22Rv1 (cell line): ENCODE measurements around the gene NDUFA13.

Experiments used
- H3K27ac ChIP-seq: fragments of 450-650 bp; 2 replicates; pipeline ENCODE4 v1.5.1; 2017
- ZFX ChIP-seq: fragments of 450-650 bp; IDR thresholded peaks from 2 replicates; pipeline ENCODE4 v1.6.1; 2017; ENCODE audit warnings: antibody characterized with exemption, borderline replicate concordance
- TF ChIP-seq, protein P1 (sequence below): fragments of 450-650 bp; IDR thresholded peaks from 2 replicates; pipeline ENCODE4 v1.5.1; 2017; ENCODE audit warnings: mild to moderate bottlenecking

The NDUFA13 gene

DNA sequence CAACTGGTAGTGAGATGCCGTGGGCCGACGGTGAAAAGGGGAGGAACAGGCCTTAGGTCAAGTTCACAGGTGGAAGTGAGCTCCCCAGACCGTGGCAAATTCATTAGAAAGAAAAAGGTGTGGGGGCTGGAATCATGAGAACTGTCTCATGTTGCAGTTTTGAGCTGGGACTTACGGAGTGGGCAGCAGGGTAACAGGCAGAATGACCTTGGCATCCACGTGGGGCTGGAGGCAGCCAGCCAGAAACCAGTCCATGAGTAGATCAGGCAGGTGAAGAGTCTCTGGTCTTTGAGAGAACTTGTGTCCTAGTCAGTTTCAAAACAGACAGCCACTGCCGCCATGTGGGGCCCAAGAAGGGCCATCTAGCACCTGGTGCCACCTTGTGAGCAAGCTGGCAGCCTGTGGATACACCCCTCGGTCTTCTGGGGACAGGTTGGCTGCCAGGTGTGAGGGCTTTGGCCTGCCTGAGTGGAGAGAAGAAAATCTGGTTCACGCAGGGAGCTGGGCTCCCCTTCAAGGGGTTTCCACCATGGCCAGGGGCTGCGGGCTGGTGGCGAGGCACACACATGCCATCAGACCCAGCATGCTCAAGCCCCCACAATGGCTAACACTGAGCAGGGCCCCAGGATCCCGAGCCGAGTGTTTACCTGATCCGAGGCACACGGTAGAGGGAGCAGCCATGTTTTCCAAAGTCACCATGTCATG lies 24.6 kb upstream of the NDUFA13 start:
- TF ChIP-seq, protein P1, sequence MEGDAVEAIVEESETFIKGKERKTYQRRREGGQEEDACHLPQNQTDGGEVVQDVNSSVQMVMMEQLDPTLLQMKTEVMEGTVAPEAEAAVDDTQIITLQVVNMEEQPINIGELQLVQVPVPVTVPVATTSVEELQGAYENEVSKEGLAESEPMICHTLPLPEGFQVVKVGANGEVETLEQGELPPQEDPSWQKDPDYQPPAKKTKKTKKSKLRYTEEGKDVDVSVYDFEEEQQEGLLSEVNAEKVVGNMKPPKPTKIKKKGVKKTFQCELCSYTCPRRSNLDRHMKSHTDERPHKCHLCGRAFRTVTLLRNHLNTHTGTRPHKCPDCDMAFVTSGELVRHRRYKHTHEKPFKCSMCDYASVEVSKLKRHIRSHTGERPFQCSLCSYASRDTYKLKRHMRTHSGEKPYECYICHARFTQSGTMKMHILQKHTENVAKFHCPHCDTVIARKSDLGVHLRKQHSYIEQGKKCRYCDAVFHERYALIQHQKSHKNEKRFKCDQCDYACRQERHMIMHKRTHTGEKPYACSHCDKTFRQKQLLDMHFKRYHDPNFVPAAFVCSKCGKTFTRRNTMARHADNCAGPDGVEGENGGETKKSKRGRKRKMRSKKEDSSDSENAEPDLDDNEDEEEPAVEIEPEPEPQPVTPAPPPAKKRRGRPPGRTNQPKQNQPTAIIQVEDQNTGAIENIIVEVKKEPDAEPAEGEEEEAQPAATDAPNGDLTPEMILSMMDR = no peak
- TF ChIP-seq ZFX = no peak
- no peak overlapping the region for H3K27ac ChIP-seq

DNA sequence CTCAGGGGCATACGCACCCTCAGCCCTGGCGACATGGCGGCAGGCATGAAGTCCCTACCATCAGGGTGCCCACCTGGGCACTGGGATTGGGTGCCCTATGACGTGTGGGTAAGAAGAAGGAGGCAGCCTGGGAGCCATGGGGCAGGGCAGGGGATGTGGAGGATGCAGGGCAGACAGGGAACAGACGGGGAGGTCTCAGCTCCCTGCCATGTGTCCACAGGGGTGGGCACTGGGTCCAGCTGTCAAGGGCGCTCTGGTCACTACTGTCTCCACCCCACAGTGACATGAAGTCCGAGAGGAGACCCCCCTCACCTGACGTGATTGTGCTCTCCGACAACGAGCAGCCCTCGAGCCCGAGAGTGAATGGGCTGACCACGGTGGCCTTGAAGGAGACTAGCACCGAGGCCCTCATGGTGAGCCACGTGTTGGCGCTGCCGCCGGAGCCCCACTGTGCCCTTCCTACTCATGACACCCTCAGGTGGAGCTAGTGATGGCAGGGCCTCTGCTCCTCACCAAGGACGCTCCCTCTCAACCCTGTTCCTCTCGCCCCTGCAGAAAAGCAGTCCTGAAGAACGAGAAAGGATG lies 23.9 kb upstream of the NDUFA13 start:
- TF ChIP-seq, protein P1 = no peak
- no peak for TF ChIP-seq ZFX
- H3K27ac ChIP-seq = no peak overlapping the region

DNA sequence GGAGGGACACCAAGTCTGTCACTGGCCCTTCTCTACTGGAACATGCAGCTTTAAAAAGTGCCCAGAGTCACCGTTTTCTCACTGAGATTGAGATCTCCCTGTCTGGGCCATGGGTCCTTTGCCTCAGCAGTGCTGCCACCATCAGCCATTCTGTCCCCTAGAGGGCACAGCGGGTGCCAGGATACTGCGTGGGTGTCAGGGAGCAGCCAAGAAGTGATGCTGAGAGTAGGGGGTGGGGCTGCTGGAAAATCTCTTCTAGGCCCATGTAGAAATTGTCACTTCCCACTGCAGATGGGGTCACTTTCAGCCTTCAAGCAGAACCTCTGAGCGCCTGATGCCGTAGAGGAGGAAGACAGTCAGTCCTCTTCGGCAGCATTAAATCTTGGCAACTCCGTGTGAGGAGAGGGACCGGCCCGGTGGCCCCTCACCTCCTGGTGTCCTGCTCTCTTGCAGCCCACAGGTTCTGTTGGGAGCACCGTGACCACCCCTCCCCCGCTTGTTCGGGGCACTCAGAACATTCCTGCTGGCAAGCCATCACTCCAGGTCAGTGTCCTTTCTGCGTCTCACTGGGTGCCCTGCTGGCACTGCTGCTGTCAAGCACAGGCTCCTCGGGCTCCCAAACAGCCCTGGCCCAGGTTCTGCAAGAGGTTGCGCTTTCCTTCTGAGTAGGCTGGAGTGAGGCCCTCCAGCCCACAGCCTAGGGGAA lies 22.0 kb upstream of the NDUFA13 start:
- H3K27ac ChIP-seq = no peak overlapping the region

DNA sequence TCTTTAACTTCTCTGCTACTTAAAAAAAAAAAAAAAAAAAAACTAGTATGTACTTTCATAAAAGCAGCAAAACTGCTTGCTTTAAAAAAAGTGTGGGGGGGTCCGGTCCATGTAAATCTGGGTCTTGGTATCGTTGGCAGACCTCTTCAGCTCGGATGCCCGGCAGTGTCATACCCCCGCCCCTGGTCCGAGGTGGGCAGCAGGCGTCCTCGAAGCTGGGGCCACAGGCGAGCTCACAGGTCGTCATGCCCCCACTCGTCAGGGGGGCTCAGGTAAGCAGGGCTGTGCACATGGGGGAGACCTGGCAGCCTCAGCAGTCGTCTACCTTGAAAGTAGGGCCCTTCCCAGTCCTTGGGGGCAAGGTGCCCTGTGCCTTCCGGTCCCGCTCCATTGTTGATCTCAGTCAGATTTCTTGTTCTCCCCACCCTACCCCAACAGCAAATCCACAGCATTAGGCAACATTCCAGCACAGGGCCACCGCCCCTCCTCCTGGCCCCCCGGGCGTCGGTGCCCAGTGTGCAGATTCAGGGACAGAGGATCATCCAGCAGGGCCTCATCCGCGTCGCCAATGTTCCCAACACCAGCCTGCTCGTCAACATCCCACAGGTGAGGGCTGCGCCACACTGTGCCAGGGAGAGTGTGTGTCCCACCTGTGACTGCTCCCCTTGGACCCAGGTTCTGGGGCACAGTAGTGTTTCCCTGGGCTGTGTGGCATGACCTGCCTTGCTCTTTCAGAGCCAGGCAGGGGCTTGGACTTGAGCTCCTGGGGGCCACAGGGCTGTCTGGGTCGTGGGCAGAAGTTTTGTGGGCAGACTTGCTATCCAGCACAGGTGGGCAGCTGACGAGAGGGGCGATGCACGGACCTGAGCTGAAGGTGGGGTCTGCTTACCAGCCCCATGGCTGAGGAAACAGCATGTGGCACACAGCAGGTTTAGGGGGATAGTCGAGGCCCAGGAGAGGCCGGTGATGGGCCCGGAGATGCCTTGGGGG lies 20.1 kb upstream of the NDUFA13 start:
- no peak overlapping the region for H3K27ac ChIP-seq
- TF ChIP-seq, protein P1 = no peak
- no peak for TF ChIP-seq ZFX

More for the DNA sequence above, 22.0 kb upstream of the NDUFA13 start:
- TF ChIP-seq ZFX = no peak
- TF ChIP-seq, protein P1 = no peak

DNA sequence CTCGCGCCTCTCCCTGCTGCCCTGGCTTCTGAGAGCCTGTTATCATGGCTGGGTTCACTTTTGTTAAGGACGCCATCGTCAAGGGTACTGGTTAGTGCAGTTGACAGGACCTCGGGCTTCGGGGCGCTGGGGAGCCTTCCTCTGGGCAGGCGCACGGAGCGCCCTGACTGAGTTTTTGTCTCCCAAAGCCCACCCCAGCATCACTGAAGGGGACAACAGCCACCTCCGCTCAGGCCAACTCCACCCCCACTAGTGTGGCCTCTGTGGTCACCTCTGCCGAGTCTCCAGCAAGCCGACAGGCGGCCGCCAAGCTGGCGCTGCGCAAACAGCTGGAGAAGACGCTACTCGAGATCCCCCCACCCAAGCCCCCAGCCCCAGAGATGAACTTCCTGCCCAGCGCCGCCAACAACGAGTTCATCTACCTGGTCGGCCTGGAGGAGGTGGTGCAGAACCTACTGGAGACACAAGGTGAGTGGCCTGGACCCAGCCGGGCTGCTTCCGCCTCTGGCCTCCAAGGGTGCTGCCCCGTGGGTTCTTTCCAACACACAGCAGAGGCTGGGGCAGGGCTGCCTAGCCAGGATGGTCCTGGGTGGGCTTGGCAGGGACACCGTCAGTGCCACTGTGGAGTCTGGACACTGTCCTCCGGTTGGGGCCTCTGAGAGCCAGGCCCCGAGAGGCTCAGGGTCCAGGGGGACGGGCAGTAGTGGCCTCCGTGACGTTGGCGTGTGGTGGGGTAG lies 17.6 kb upstream of the NDUFA13 start:
- no peak overlapping the region for H3K27ac ChIP-seq
- TF ChIP-seq, protein P1 = no peak
- TF ChIP-seq ZFX = no peak

DNA sequence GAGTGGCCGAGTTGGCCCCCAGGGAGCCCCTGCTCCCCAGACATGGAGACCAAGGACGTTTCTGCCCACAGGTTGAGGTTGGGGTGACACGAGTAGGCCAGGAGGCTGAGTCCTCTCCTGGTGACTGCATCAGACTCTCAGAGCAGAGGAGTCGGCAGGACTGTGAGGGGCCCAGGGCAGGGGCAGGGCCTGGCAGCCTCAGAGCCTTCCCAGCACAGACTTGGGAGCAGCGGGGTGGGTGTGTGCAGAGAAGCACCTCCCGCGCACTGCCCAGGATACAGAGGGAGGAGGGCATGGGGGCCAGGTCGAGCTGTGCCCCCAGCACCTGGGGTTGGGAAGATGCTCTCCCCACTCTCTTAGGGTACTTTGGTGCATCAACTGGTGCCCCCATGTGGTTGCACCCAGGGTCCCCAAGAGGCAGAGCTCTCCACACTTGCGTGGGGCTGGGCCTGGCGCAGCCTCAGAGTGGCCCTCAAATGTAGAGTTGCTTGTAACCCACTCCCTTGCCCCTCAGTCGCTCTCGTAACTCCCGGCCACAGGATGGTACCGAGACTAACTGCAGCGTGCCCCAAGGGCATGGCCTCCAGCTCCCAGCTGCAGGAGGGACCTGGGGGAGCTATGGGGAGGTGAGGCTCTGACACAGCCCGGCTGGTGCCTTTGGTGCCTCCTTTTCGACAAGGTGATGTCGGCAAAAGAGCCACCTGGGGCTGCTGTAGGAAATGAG lies 16.6 kb upstream of the NDUFA13 start:
- no peak for TF ChIP-seq ZFX
- TF ChIP-seq, protein P1 = no peak
- no peak overlapping the region for H3K27ac ChIP-seq
